Superior temporal gyrus (tissue), 1 donor: ENCODE results near the gene TAS2R4.
"Not testable (repeated sequence)": the region's sequence is repeated elsewhere in the genome, so short reads cannot be mapped to it uniquely, and the experiment has no call there.

ENCODE experiments used
- DNase-seq: peaks from one replicate; pipeline ENCODE4 v3.0.0-alpha.2; 2016; ENCODE audit errors: extremely low spot score

TAS2R4 gene

GRCh38 chr7:141776374-141776773 lies at the start of gene TAS2R4:
Gene TAS2R4 (plus strand): TSS chr7:141776674. CDS start chr7:141778489, 1,815 bp downstream.
- DNase-seq = no peak

GRCh38 chr7:141729020-141729419 lies 47.5 kb upstream of the TAS2R4 start:
- no peak for DNase-seq

GRCh38 chr7:141731476-141732149 lies 44.9 kb upstream of the TAS2R4 start:
- no peak for DNase-seq

- no peak for DNase-seq
These were observed 39.2 kb upstream of the TAS2R4 start for GRCh38 chr7:141737118-141737835.

GRCh38 chr7:141737836-141738591 lies 38.5 kb upstream of the TAS2R4 start, which contains the start of gene SSBP1:
Gene SSBP1 (plus strand): TSS chr7:141738358. CDS start chr7:141739167, 809 bp downstream.
- DNase-seq = peak; percentile 99

GRCh38 chr7:141738592-141739013 lies 37.9 kb upstream of the TAS2R4 start:
- DNase-seq = no peak

- DNase-seq = no peak
These were observed 37.2 kb upstream of the TAS2R4 start for GRCh38 chr7:141739250-141739649.

- DNase-seq = no peak
These were observed 34.2 kb upstream of the TAS2R4 start for GRCh38 chr7:141742229-141742628.

- DNase-seq = no peak
These were observed 32.3 kb upstream of the TAS2R4 start for GRCh38 chr7:141744131-141744530.

- no peak for DNase-seq
These were observed 28.1 kb upstream of the TAS2R4 start for GRCh38 chr7:141748396-141748795.

- DNase-seq = not testable (repeated sequence)
These were observed 24.6 kb upstream of the TAS2R4 start for GRCh38 chr7:141751904-141752303.

- no peak for DNase-seq
These were observed 23.8 kb upstream of the TAS2R4 start for GRCh38 chr7:141752634-141753033.

GRCh38 chr7:141754939-141755338 lies 21.5 kb upstream of the TAS2R4 start:
- no peak for DNase-seq

- no peak for DNase-seq
These were observed 12.7 kb upstream of the TAS2R4 start, which contains the start of gene TAS2R3 for GRCh38 chr7:141763797-141764196. Gene TAS2R3 (plus strand): TSS chr7:141764097. CDS start chr7:141764159, 62 bp downstream.

GRCh38 chr7:141770083-141770583 lies 6.3 kb upstream of the TAS2R4 start:
- DNase-seq = not testable (repeated sequence)

GRCh38 chr7:141785706-141786552 lies 9.5 kb downstream of the TAS2R4 start:
- peak; percentile 85 for DNase-seq

GRCh38 chr7:141788296-141788695 lies 11.8 kb downstream of the TAS2R4 start:
- DNase-seq = no peak

- DNase-seq = no peak
These were observed 13.4 kb downstream of the TAS2R4 start, which contains the start of gene TAS2R5 for GRCh38 chr7:141789917-141790316. Gene TAS2R5 (plus strand): TSS chr7:141790217. CDS start chr7:141790362, 145 bp downstream.

- no peak for DNase-seq
These were observed 16.1 kb downstream of the TAS2R4 start for GRCh38 chr7:141792526-141792925.

GRCh38 chr7:141820067-141820466 lies 43.6 kb downstream of the TAS2R4 start:
- no peak for DNase-seq

- DNase-seq = not testable (repeated sequence)
These were observed 46.0 kb downstream of the TAS2R4 start for GRCh38 chr7:141822432-141822831.
